HCT116 (cell line): ENCODE results near the gene LHPP. TPM values are rescaled to one million over a fixed set of nuclear protein-coding genes. Genes with fewer than 3 reads are reported as not detected.

Experiments
- ATAC-seq: fragments of 200-7000 bp; cut with Tn5 transposase; 2 replicates; pipeline ENCODE4 v1.9.1; 2020; ENCODE audit warnings: mild to moderate bottlenecking, moderate library complexity
- BruUV-seq: library from RNA; stranded (reverse); fragments of 400-500 nt; replicated peaks from 2 replicates; lab custom pipeline; 2021; lab: Mats Ljungman, UMichigan
- CTCF ChIA-PET: fragments of 300-600 bp; sonication (Branson Sonifier 250); formaldehyde crosslinking; loops from one replicate; lab custom pipeline; 2021; ENCODE audit warnings: antibody characterized with exemption; lab: Charles Lee
- POLR2A ChIA-PET: fragments of 300-600, 350-600 bp; sonication (Branson Sonifier 250); formaldehyde crosslinking; loops from one replicate; lab custom pipeline; 2021; ENCODE audit warnings: antibody characterized with exemption; lab: Charles Lee
- RAD21 ChIA-PET, 2 experiments: fragments of 300-600 bp; sonication (Branson Sonifier 250); formaldehyde crosslinking; loops; one replicate each; lab custom pipeline; 2023; ENCODE audit warnings: low total read pairs in 2 of 2; ENCODE audit not compliant: uncharacterized antibody in 2 of 2, unreplicated experiment in 2 of 2, low non-redundant PET in 1 of 2; lab: Charles Lee
- DNase-seq: peaks from one replicate; pipeline ENCODE4 v3.0.0-alpha.2; 2010; ENCODE audit warnings: low read depth, low spot score
- H2AFZ ChIP-seq: fragments of 200-600 bp; shearing (Covaris generic), sonication (generic); 2 replicates; pipeline ENCODE4 v1.6.1; 2017; ENCODE audit warnings: low read depth, mixed run types, mixed read lengths, antibody characterized with exemption, low read length; ENCODE audit not compliant: poor library complexity, severe bottlenecking
- H3K27ac ChIP-seq: 2 replicates; pipeline ENCODE4 v1.5.1; 2012; ENCODE audit warnings: low read depth, low read length
- H3K27me3 ChIP-seq: fragments of 200-600 bp; sonication (generic); 2 replicates; pipeline ENCODE4 v1.6.1; 2016; ENCODE audit warnings: mixed run types, low read length, mixed read lengths; ENCODE audit not compliant: insufficient read depth
- H3K36me3 ChIP-seq, 2 experiments: fragments of 200-500 bp in 1 of 2; fragments of 200-600 bp in 1 of 2; sonication (Bioruptor generic) in 1 of 2; sonication (generic) in 1 of 2; 2 replicates each; pipeline versions ENCODE4 v1.5.1 to v1.6.1; 2014 to 2016; ENCODE audit warnings: low read length in 2 of 2, inconsistent platforms in 1 of 2, mixed read lengths in 1 of 2, mixed run types in 1 of 2; ENCODE audit not compliant: insufficient read depth in 2 of 2, control insufficient read depth in 1 of 2
- H3K4me1 ChIP-seq, 2 experiments: fragments of 200-600 bp in 1 of 2; sonication (generic) in 1 of 2; 2 replicates each; pipeline versions ENCODE4 v1.5.1 to v1.6.1; 2012 to 2017; ENCODE audit warnings: low read length in 2 of 2, inconsistent platforms in 1 of 2, mild to moderate bottlenecking in 1 of 2, mixed read lengths in 1 of 2, mixed run types in 1 of 2, moderate library complexity in 1 of 2; ENCODE audit not compliant: insufficient read depth in 2 of 2, control insufficient read depth in 1 of 2
- H3K4me2 ChIP-seq: fragments of 200-600 bp; sonication (generic); 2 replicates; pipeline ENCODE4 v1.6.1; 2017; ENCODE audit warnings: mixed run types, low read length, mixed read lengths
- H3K4me3 ChIP-seq, 2 experiments: fragments of 200-600 bp in 1 of 2; sonication (generic) in 1 of 2; replicated peaks in 1 of 2; 2 replicates each; pipeline ENCODE4 v1.5.1; 2011 to 2016; ENCODE audit warnings: low read length in 2 of 2, control low read depth in 1 of 2, low read depth in 1 of 2, mild to moderate bottlenecking in 1 of 2, mixed read lengths in 1 of 2, mixed run types in 1 of 2
- H3K79me2 ChIP-seq: fragments of 200-600 bp; sonication (generic); 2 replicates; pipeline ENCODE4 v1.6.1; 2017; ENCODE audit warnings: mild to moderate bottlenecking, mixed run types, low read length, moderate library complexity, mixed read lengths; ENCODE audit not compliant: insufficient read depth
- H3K9ac ChIP-seq: fragments of 200-600 bp; sonication (generic); 2 replicates; pipeline ENCODE4 v1.6.1; 2016; ENCODE audit warnings: low read length, mixed read lengths
- H3K9me2 ChIP-seq: fragments of 200-600 bp; sonication (generic), shearing (Covaris generic); 2 replicates; pipeline ENCODE4 v1.6.1; 2017; ENCODE audit warnings: mixed run types, mild to moderate bottlenecking, moderate library complexity; ENCODE audit not compliant: insufficient read depth
- H3K9me3 ChIP-seq, 2 experiments: fragments of 200-500 bp in 1 of 2; fragments of 200-600 bp in 1 of 2; sonication (Bioruptor generic) in 1 of 2; sonication (generic) in 1 of 2; 2 replicates each; pipeline ENCODE4 v1.6.1; 2014 to 2017; ENCODE audit warnings: low read length in 2 of 2, mixed read lengths in 2 of 2, inconsistent platforms in 1 of 2, low read depth in 1 of 2, mild to moderate bottlenecking in 1 of 2, mixed run types in 1 of 2, moderate library complexity in 1 of 2; ENCODE audit not compliant: control insufficient read depth in 1 of 2, insufficient read depth in 1 of 2
- H4K20me1 ChIP-seq: fragments of 200-600 bp; sonication (generic), shearing (Covaris generic); 2 replicates; pipeline ENCODE4 v1.6.1; 2017; ENCODE audit warnings: mixed run types, mild to moderate bottlenecking, moderate library complexity; ENCODE audit not compliant: insufficient read depth
- CBX3 ChIP-seq: IDR thresholded peaks from 2 replicates; pipeline ENCODE4 v1.6.1; 2012; ENCODE audit warnings: low read depth
- CTCF ChIP-seq, 3 experiments: fragments of 200-600 bp in 1 of 3; sonication (generic) in 1 of 3; IDR thresholded peaks in 2 of 3; conservative IDR thresholded peaks in 1 of 3; 2 replicates each; pipeline ENCODE4 v1.5.1; 2012 to 2017; ENCODE audit warnings: low read depth in 2 of 3, low read length in 2 of 3, antibody characterized with exemption in 1 of 3, borderline replicate concordance in 1 of 3, control low read depth in 1 of 3, mild to moderate bottlenecking in 1 of 3, mixed read lengths in 1 of 3, mixed run types in 1 of 3, moderate library complexity in 1 of 3; ENCODE audit not compliant: insufficient read depth in 1 of 3
- EGR1 ChIP-seq: IDR thresholded peaks from 2 replicates; pipeline ENCODE4 v1.6.1; 2012; ENCODE audit warnings: low read depth
- ELF1 ChIP-seq: IDR thresholded peaks from 2 replicates; pipeline ENCODE4 v1.6.1; 2012; ENCODE audit warnings: low read depth, borderline replicate concordance
- FOSL1 ChIP-seq: IDR thresholded peaks from 2 replicates; pipeline ENCODE4 v1.6.1; 2012; ENCODE audit warnings: low read depth
- POLR2A ChIP-seq: IDR thresholded peaks from 2 replicates; pipeline ENCODE4 v1.7.0; 2011; ENCODE audit warnings: borderline replicate concordance; ENCODE audit not compliant: insufficient read depth, insufficient read length; ENCODE audit errors: extremely low read depth
- POLR2AphosphoS5 ChIP-seq: IDR thresholded peaks from 2 replicates; pipeline ENCODE4 v1.6.1; 2011; ENCODE audit warnings: mild to moderate bottlenecking, low read depth, low read length, moderate library complexity
- SIN3A ChIP-seq: IDR thresholded peaks from 2 replicates; pipeline ENCODE4 v1.6.1; 2012; ENCODE audit warnings: low read depth
- SRF ChIP-seq: IDR thresholded peaks from 2 replicates; pipeline ENCODE4 v1.6.1; 2012; ENCODE audit warnings: low read depth
- TCF7L2 ChIP-seq: IDR thresholded peaks from 2 replicates; pipeline ENCODE4 v1.7.0; 2011; ENCODE audit warnings: borderline replicate concordance, inconsistent platforms; ENCODE audit not compliant: insufficient read depth, insufficient read length; ENCODE audit errors: extremely low read depth
- YY1 ChIP-seq: IDR thresholded peaks from 2 replicates; pipeline ENCODE4 v1.6.1; 2011; ENCODE audit warnings: low read length, low read depth, moderate library complexity, mild to moderate bottlenecking; ENCODE audit not compliant: insufficient replicate concordance; ENCODE audit errors: extremely low read depth
- ZBTB33 ChIP-seq: IDR thresholded peaks from 2 replicates; pipeline ENCODE4 v1.6.1; 2011; ENCODE audit warnings: mild to moderate bottlenecking, low read length, moderate library complexity; ENCODE audit not compliant: insufficient replicate concordance; ENCODE audit errors: extremely low read depth
- ZFX ChIP-seq: fragments of 450-650 bp; IDR thresholded peaks from 2 replicates; pipeline ENCODE4 v1.6.1; 2017
- ZNF274 ChIP-seq: fragments of 200-500 bp; sonication (Bioruptor generic); IDR thresholded peaks from 2 replicates; pipeline ENCODE4 v1.6.1; 2014; ENCODE audit warnings: mild to moderate bottlenecking, low read depth, low read length, inconsistent platforms
- intact Hi-C: fragments of 100-400 bp; cut with micrococcal nuclease; formaldehyde crosslinking; loops from 2 replicates; pipeline ENCODE4 v1.10.0; 2022
- total RNA-seq: library from RNA; stranded (reverse); gene quantifications from one replicate; pipeline ENCODE4 v1.2.1, GENCODE V29; 2021; ENCODE audit not compliant: unreplicated experiment
- TF ChIP-seq, protein P1 (sequence below): IDR thresholded peaks from 2 replicates; pipeline ENCODE4 v1.6.1; 2012; ENCODE audit warnings: low read depth
- TF ChIP-seq, protein P2 (sequence below): IDR thresholded peaks from 2 replicates; pipeline ENCODE4 v1.6.1; 2012

LHPP gene
- total RNA-seq, 1 experiment from 2014 or later = 45.8 TPM

DNA sequence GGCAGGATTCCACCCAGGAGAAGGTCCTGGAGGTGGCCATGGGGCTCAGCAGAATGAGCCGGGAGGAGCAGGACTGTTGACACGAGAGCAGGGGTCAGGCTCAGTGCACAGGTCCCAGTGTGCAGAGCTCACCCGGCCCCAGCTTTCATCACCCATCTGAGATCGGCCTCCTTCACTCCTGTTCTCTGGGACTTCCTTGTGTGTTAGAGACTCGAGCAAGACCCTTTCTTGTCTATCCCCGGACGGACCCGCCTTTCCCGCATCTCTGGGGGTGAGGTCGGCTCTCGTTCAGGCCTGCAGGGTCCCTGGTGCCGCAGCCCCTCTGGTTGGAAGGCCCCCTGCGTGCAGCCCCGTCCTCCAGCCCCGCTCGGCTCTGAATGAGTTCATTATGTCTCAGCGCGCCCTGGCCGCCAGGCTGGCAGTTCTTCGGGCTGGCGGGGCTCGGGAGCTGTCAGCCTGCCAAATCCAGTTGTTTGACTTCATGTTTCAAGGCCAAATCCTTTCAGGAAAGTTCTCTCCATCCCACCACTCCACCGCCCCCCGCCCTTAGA is 127.9 kb downstream of the LHPP start:
- Histone ChIP-seq H3K36me3 (no peaks in the 10 kb centered on the region), H2AFZ (no peak overlapping the region), H3K9ac (no peak overlapping the region), H3K9me2 (no peaks in the 10 kb centered on the region), H3K9me3 (no peaks in the 10 kb centered on the region), H3K4me1 (peaks cover 6 to 20% of the 10 kb centered on the region in 2 experiments; a peak in 3 of 4 replicates), H4K20me1 (no peaks in the 10 kb centered on the region), H3K27ac (no peak overlapping the region), H3K4me3 (no peak overlapping the region), H3K27me3 (no peaks in the 10 kb centered on the region), H3K4me2 (no peak overlapping the region), H3K79me2 (no peaks in the 10 kb centered on the region)
- POLR2A ChIA-PET = no interaction called here
- intact Hi-C loops = no loop called here
- CTCF ChIA-PET = no interaction called here
- ATAC-seq (no peak), DNase-seq (no peak)
- no TSS peak for BruUV-seq
- TF ChIP-seq YY1 = no peak
- no peak for TF ChIP-seq POLR2AphosphoS5
- TF ChIP-seq CTCF (IDR thresholded peaks at IDR 0.05 in 2 of 3, conservative IDR thresholded peaks at IDR 0.05 in 1 of 3; ENCODE audit: borderline replicate concordance in 1 of 3, insufficient read depth in 1 of 3, low read depth in 2 of 3, low read length in 2 of 3) = no peak
- TF ChIP-seq, protein P1, sequence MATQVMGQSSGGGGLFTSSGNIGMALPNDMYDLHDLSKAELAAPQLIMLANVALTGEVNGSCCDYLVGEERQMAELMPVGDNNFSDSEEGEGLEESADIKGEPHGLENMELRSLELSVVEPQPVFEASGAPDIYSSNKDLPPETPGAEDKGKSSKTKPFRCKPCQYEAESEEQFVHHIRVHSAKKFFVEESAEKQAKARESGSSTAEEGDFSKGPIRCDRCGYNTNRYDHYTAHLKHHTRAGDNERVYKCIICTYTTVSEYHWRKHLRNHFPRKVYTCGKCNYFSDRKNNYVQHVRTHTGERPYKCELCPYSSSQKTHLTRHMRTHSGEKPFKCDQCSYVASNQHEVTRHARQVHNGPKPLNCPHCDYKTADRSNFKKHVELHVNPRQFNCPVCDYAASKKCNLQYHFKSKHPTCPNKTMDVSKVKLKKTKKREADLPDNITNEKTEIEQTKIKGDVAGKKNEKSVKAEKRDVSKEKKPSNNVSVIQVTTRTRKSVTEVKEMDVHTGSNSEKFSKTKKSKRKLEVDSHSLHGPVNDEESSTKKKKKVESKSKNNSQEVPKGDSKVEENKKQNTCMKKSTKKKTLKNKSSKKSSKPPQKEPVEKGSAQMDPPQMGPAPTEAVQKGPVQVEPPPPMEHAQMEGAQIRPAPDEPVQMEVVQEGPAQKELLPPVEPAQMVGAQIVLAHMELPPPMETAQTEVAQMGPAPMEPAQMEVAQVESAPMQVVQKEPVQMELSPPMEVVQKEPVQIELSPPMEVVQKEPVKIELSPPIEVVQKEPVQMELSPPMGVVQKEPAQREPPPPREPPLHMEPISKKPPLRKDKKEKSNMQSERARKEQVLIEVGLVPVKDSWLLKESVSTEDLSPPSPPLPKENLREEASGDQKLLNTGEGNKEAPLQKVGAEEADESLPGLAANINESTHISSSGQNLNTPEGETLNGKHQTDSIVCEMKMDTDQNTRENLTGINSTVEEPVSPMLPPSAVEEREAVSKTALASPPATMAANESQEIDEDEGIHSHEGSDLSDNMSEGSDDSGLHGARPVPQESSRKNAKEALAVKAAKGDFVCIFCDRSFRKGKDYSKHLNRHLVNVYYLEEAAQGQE = no peak
- no peak for TF ChIP-seq TCF7L2
- no peak for TF ChIP-seq ZBTB33
- no peak for TF ChIP-seq CBX3
- no peak for TF ChIP-seq ZNF274
- TF ChIP-seq FOSL1 = no peak
- no peak for TF ChIP-seq SIN3A
- no peak for TF ChIP-seq EGR1
- TF ChIP-seq, protein P2, sequence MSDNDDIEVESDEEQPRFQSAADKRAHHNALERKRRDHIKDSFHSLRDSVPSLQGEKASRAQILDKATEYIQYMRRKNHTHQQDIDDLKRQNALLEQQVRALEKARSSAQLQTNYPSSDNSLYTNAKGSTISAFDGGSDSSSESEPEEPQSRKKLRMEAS = no peak
- no peak for TF ChIP-seq ZFX
- TF ChIP-seq ELF1 = no peak
- TF ChIP-seq POLR2A = no peak
- TF ChIP-seq SRF = no peak
- RAD21 ChIA-PET = no interaction called here
